NCI-H1105 (cell line): Measurements from ENCODE around the gene SCUBE1.
"Not testable (repeated sequence)": the region's sequence is repeated elsewhere in the genome, so short reads cannot be mapped to it uniquely, and the experiment has no call there.

ENCODE experiments used
- DNase-seq: peaks from one replicate; lab custom pipeline; 2025; lab: John Stamatoyannopoulos, UW

Gene SCUBE1

DNA sequence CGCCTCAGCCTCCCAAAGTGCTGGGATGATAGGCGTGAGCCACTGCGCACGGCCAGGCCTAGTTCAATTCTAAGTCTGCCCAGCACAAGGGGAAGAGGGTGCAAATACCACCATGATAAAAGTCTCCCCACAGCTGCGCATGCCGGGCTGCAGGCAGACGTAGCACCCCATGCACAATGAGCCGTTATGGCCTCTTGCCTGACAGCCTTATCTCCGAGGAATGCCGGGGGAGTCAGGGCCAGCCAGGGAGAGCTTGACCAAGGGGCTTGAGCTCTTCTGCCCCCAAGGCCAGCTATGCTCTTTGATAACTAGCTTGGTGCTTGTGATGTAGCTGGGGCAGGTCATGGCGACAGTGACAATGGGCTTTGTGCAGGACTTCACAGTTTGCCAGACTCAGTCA lies 13.7 kb upstream of the SCUBE1 start:
- no peak for DNase-seq

DNA sequence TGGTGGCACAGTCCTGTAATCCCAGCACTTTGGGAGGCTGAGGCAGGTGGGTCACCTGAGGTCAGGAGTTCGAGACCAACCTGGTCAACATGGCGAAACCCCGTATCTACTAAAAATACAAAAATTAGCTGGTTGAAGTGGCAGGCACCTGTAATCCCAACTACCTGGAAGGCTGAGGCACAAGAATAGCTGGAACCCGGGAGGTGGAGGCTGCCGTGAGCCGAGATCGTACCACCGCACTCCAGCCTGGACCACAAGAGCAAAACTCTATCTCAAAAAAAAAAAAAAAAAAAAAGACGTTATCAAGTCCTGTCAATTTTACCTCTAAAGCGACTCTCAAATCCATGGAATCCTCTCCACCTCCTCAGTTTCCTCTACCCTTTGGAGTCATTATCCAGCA lies 12.5 kb upstream of the SCUBE1 start:
- not testable (repeated sequence) for DNase-seq

DNA sequence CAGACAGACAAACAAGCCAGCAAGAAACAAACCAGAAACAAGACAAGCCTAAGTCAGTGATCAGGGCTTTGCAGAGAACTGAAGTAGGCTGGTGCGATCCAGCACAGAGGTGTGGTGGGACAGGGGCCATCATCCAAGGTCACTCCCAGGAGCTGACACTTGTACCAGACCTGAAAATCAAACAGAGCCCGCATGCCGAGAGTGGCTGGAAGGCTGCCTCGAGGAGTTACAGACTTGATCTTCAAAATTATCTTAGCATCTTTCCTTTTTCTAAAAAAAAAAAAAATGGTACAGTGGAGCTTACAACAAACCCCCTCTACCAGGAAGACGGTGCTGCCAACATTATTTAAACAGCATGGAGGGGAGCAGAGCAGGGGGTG lies 8.8 kb upstream of the SCUBE1 start:
- DNase-seq = no peak

DNA sequence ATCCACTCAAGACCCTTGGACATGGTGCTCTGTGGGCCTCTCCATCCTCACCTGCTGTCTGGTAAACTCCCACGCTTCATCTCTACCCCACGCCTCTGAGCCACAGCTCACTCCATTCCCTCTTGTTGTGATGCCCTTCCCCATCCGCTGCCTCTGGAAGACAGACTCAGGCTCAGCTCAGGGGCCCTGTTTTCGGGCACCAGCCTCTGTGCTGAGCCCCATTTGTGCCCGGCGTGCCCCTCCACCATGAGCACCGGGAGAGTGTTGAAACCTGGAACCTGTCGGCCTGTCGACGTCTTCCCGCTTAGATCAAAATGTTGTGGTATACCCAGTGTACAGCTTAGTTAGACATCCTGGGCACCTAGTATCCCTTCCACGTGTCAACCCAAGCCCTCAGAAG lies 6.5 kb upstream of the SCUBE1 start:
- DNase-seq = no peak

DNA sequence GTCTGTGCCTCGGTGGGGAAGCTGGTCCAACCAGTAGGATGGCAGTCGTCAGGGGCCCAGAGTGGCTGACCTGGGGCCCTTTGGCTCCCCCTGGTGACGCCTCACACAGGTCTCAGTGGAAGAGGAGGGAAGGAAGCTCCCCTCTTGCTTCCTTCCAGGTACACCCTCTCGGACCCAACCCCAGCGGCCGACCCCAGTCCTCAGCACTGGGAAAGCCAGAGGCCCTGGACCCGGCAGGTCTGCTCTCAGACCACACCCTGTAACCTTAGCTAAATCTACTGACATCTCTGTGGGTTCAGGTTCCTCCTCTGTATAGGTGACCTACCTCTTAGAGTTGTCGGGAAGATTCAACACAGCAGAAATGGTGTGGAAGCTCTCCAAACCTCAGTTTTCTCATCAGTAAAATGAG lies 3.4 kb upstream of the SCUBE1 start:
- DNase-seq = peak; percentile 56

DNA sequence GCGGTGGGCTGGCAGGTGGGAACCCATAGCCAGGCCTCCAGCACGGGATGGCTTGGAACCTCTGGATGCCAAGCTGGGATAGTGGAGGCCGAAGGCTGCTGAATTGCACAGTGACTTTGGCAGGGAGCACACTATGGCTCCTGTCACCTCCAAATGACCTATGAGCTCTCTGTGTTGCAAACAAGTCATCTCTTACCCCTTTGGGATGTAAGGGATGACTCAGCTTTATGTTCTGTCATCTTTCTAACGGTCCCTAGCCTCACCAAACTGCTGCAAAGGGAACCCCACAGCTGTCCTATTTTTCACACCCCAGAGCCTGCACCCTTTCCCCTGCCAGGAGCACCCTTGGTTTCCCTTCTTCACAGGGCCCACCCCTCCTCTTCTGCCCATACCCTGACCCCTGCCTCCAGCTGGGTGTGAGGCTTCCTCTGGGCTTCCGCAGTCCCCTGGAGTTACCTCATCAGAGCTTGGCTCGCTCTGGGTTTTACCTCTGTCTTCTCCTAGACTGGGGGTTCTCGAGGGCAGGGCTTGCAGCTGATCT lies 2.7 kb upstream of the SCUBE1 start:
- no peak for DNase-seq

DNA sequence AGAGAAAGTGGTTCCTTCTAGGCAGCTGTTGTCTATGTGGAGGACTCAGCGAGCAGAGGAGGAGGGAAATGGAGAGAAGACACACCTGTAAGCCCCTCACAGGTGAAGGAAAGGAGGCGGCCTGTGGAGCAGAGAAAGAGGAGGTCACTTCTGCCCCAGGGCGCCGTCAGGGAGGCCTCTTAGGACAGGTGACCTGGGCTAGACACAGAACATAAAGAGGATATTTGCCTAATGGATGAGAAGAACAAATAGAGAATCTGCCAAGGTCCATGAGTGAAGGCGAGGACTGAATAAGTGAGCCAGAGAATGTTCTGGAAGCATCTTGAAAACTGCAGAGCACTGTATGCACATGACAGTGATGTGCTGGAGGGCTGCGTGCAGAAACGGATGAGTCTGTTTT lies 2.2 kb upstream of the SCUBE1 start:
- no peak for DNase-seq

DNA sequence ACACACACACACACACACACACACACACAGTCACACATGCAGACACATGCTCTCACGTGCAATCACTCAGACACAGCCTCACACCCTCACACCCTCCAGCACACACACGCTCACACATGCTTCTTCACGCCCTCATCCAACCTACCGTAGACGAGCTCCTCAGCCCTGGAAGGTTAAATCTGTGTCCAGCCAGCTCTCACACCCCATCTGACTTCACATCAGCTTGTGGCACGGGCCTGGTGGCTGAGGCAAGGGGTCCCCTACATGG lies 1.3 kb upstream of the SCUBE1 start:
- no peak for DNase-seq

DNA sequence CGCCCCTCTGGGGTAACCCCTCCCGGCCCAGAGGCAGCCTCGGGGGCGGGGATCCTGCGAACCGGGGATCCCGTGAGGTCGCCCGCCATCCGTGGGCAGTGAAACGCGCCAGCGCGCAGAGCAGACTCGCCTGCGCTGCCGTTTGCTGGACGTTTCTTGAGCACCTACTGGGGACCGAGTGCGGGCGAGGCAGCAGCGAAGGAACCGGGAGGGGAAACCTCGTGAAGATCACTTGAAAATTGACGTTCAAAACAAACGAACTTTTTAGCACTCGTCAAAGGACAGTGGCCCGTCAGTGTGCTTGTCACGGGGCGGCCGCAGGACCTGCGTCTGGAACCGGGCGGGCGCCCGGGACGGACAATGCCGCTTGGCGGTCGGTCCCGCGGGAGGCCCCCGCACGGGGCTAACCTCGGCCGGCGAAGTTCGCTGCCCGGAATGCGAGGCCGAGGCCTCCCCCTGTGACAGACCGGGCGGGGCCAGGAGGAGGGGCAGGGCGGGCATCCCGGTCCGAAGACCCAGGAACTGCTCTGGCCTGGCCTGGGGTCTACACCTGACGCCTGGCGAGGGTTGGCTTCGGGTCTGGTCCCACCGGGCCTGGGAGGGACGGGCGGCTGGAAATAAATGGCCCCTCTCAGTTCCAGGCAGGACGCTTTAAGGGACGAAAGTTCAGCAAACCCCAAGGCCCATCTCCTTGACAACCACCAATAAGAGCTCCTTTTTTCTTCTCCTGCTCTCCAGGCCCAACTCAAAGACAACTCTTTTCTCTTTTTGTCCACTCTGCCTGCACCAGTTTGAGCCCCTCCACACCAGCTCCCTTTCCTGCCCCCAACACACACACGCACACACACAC lies 723 bp upstream of the SCUBE1 start:
- no peak for DNase-seq

DNA sequence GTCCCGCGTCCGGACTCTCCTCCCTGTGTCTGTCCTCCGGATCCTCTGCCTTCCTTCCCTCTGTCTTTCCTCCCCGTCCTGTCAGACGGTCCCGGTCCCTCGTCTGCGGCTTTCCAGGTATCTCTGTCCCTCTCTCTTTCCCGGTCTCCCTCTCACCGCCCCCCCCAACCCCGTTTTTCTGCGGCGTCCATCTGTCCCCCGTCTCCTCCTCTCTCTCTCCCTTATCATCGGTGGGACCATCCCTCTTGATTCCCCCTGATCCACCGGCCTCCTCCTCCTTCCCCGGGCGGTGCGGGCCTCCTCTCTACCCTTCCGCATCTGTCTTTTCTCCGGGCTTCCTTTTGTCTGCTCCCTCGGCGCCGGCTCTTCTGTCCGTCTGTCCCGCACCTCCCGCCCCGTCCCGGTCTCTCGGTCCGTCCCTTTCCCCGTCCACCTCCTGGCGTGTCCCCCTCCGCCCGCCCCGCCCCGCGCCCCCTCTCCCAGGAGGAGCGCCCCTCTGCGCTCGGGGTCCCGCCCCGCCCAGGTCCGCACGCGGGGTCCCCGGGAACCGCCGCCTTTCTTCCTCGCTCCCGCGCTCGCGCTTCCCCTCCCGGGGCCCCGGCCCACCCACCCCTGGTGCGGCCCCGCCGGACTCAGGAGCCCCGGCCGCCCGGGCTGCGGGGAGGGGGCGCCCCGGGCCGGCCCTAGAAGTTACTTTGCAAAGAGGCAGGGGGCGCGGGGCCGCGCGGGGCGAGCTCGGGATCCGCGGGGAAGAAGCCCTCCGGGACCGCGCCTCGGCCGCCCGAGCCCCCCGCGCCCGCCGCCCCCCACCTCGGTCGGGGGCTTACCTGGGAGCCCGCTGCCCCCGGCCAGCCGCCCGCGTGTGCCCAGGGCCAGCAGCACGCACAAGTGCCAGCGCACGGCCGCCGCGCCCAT lies 568 bp downstream of the SCUBE1 start:
- DNase-seq = no peak

DNA sequence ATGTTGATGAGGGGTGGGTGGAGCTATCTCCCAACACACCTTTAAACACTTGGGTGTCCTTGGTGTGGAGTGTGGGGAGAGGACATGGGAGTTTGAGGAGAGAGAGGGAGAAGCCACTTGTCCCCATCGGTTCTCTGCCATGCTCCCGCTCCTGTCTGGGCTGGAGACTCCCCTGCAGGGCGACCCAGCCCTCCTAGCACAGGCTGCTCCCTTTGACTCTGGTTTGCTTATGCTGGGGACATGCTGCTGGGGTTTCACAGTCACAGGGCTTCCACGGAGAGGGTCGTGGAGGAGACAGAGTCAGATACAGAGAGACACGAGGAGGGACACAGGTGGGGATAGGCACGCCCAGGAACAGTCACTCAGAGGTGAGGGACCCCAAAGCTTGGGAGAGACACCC lies 1.6 kb downstream of the SCUBE1 start:
- DNase-seq = no peak

DNA sequence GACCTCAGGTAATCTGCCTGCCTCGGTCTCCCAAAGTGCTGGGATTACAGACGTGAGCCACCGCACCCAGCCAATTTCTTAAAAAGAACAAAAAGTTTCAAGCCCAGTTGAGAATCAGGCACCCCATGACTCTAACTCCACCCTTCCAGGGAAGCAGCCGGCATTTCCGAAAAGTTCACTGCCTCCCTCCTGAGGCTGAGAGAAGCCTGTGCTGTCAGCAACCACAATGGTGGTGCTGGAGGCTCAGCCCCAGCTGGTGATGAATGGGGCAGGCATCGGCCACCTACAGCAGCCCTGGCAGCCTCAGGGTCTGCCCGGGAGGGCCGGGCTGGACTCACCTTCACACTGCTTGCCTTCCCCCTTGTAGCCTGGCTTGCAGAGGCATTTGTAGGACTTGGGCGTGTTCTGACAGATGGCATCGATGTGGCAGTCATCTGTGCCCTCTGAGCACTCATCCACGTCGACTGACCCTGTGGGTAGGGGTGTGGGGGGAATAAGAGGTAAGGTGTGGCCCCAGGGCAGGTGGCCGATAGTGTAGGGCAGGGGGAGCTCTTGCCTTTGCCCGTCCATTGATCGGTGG lies 4.3 kb downstream of the SCUBE1 start:
- no peak for DNase-seq

DNA sequence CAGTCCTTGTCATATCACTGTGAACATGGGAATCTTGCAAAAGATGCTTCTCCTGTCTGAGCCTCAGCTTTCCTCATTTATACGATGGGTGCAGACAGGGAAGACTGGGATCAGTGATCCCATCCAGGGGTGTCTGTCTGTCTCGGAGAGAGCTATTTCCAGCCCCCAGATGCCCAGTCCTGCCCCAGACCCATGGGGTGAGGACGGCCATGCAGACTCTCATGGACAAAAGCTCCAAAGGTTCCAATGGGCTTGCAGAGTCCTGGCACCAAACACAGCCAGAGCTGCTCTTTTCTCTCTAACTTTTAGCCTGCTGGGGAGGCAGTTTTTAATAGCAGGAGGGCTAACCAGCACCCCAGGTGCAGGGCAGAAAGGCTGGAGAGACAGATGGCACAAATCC lies 5.2 kb downstream of the SCUBE1 start:
- DNase-seq = no peak

DNA sequence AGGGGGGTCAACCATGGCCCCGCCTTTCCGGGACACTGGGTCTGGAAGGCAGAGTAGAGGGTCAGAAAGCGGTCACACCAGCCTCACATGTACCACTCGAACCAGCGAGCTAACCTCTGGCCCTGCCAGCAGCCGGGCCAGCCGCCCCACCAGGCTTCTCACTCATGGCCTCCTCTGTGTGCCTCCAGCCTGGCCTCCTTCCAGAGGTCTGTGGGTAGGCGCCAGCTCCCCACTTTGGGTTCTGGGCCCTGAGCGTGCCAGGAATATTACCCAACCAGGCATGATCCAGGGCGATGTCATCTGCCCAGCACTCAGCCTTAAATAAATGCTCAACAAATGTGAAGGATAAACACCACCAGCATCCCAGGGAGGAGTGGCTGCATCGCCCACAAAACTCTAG lies 5.8 kb downstream of the SCUBE1 start:
- no peak for DNase-seq

DNA sequence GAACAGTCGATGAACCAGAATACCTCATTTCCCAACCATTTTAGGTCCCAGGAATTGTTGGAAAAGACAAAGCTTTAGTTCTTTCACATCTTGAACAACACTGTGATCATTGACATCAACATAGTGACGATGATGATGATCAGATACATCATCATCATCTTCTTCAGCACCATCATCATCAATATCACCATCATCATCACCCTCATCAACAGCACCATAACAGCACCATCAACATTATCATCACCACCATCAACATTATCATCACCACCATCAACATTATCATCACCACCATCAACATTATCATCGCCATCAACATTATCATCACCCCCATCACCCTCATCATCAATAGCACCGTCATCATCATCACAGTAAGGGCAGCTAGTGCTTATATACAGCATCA lies 8.8 kb downstream of the SCUBE1 start:
- DNase-seq = no peak

DNA sequence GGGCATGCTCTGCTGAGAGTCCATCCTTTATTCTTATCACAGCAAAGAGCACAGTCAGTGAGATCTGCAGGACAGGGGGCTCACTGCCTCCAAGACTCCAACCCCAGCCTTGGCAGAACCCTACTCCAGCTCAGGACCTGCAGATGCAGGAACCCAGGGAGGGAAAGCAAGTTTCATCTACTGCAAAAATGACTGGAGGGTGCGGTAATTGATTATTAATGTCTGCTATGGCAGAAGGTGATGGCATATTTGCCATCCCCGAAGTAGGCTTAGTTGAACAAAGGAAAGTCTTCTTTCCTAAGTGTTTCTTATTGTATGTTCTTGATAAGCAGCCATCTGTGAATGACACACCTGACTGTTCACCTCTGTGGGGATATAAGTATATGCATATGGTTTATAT lies 9.2 kb downstream of the SCUBE1 start:
- DNase-seq = no peak

DNA sequence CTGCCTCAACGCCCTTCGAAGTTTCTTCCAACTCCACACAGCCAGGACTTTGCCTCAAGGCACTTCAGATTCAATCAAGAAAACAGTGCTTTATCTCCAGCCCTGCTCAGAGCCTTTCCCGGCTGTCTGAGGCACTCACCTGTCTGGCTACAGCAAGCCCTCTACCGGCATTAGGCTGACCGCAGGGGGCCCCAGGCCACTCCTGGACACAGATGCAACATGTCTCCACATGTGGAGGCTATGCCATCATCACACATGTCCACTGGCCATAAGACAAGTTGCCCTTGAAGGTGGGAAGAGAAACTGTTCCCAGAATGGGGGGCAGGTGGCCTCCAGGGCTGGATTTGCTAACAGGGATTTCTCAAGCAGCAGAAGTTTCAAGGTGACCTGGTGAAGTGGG lies 10.0 kb downstream of the SCUBE1 start:
- no peak for DNase-seq

DNA sequence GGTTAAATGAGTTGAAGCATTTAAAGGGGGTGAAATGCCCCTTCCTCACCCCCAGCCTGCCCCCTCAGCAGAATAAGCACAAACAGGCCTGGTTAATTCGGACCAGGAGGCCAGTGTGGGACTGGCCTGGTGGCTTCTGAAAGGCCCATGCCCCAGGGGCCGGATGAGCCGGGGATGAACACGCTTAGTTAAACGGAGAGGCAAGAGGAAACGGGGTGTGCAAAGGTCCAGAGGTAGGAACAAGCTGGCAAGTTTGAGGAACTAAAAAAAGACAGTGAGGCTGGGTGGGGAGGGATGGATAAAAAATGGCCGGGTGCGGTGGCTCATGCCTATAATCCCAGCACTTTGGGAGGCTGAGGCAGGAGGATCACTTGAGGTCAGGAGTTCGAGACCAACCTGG lies 11.5 kb downstream of the SCUBE1 start:
- no peak for DNase-seq

DNA sequence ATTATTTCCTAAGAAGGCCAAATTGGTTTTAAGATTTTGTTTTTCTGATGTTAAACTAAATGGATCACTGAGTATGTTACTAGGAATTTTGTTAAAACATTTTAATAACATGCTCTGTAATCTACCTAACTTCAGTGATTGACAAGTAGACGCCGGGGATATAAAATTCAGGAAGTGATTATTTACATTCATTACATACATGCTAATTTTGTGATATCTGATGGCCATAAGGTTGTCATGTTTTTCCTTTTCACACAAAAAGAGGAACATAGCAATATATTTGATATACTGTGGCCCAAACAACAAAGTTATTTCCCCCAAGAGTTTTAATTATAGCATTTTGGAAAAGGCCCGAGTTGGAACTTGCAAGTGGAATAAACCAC lies 12.1 kb downstream of the SCUBE1 start:
- DNase-seq = no peak

DNA sequence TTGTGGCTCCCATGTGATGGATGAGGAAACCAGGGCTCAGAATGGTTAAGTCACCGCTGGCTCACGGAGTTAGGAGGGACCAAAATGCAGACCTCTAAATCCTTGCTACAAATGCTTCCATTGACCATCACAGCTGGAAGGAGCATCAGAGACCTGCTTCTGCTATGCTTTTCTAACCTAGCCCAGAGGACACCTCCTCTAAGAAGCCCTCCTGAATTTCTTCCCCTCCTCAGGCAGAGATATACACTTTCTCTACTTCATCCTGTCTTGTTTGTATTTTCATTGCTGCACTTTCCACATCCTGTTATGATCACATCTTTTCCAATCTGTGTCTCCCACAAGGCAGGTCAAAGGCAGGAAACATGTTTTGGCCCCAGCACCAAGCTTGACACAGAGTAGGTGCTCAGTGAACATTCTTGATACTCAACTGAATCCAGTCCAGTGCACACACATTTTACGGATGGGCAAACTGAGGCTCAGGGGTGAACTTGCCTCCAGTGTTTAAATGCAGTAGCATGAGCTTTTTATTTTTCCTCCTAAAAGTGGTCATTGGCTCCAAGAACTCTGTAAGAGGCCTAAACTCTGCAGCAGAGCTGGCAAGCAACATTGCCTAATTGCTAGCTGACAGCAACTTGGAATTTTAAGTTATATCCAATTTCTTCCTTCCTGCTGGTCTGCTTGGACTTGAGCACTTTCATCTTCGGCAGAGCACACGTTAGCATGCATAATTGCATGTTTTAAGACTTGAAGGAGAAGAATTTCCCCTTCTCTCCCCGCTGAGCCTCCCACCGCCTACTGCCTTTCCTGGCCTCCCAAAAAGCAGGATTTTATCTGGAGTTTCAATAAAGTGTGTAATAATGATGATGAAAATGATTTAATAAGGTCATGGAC lies 12.7 kb downstream of the SCUBE1 start:
- no peak for DNase-seq

DNA sequence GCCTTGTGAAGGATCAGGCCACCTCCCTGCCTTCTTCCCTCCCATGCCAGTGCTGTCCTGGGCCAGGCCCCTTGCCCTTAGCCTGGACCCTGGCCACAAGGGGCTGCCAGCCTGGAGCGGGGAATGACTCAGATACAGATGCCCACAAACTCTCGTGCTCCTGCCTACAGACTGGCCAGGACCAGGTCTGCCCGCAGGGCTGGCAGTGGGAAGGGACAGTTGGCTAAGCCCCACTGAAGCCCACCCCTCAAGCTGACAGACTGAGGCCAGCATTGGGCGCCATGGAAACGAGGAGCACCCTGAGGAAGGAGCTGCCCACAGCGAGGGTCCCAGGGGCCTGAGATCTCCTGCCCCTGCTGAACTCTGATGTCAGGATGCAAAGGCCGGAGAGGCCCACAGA lies 14.1 kb downstream of the SCUBE1 start:
- DNase-seq = no peak

DNA sequence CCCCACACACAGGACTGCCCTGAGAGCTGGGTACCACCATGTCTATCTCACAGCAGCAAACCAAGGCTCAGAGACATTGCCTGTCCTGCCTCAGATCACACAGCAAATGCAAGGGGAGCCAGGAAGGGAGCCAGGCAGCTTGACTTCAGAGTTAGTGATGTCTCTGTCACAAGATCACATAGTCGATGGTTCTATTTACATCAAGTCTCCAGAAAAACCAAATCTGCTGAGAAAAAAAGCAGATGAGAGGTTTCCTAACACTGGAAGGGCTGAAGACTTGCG lies 16.1 kb downstream of the SCUBE1 start:
- DNase-seq = no peak
